Tibial nerve (tissue), 4 donors: ENCODE data around the gene TMCC1. TPM values are rescaled to one million over a fixed set of nuclear protein-coding genes. Genes with fewer than 3 reads are reported as not detected.

ENCODE experiments used
- DNase-seq, 2 donors: peaks; one replicate each; pipeline ENCODE4 v3.0.0-alpha.2; 2019; ENCODE audit warnings: low spot score in 2 of 2
- H3K27ac ChIP-seq, 4 donors: fragments of 200-600 bp; sonication (generic) in 3 of 4; one replicate each; pipeline ENCODE4 v1.5.1; 2017 to 2019; ENCODE audit warnings: mild to moderate bottlenecking in 1 of 4
- H3K27me3 ChIP-seq, 2 donors: fragments of 200-600 bp; sonication (generic) in 1 of 2; one replicate each; pipeline versions ENCODE4 v1.5.1 to v1.6.0; 2017 to 2019
- H3K36me3 ChIP-seq, 3 donors: fragments of 200-600 bp; sonication (generic); one replicate each; pipeline ENCODE4 v1.5.1; 2018 to 2019
- H3K4me1 ChIP-seq, 4 donors: fragments of 200-600 bp; sonication (generic) in 3 of 4; one replicate each; pipeline ENCODE4 v1.5.1; 2017 to 2019
- H3K4me3 ChIP-seq, 4 donors: fragments of 200-600 bp; sonication (generic) in 3 of 4; one replicate each; pipeline ENCODE4 v1.5.1; 2017 to 2019; ENCODE audit warnings: mild to moderate bottlenecking in 1 of 4, moderate library complexity in 1 of 4
- H3K9me3 ChIP-seq, 4 donors: fragments of 200-600 bp; sonication (generic) in 3 of 4; one replicate each; pipeline ENCODE4 v1.5.1; 2017 to 2019
- EP300 ChIP-seq, 2 donors: sonication (generic); formaldehyde crosslinking; IDR thresholded peaks; one replicate each; pipeline ENCODE4 v1.6.1; 2017; ENCODE audit warnings: antibody characterized with exemption in 2 of 2, mild to moderate bottlenecking in 1 of 2
- POLR2A ChIP-seq, 2 donors: fragments of 450-650 bp; IDR thresholded peaks; one replicate each; pipeline ENCODE4 v1.6.1; 2017; ENCODE audit warnings: antibody characterized with exemption in 2 of 2, mild to moderate bottlenecking in 2 of 2, moderate library complexity in 2 of 2
- WGBS, 2 donors: methylation state at CpG; one replicate each; pipeline ENCODE4 v1.1.5; 2018; 5-methylcytosine and 5-hydroxymethylcytosine counted together
- total RNA-seq, 4 donors: library from RNA; depleted of rRNA; stranded (reverse); fragments of >200 nt; gene quantifications; one replicate each; pipeline ENCODE4 v1.1.0, GENCODE V29; 2016
- TF ChIP-seq, protein P1 (sequence below), 5 experiments: fragments of 200-600 bp in 3 of 5; fragments of 450-650 bp in 2 of 5; sonication (generic) in 3 of 5; IDR thresholded peaks; one replicate each; pipeline ENCODE4 v1.5.1; 2016 to 2019; ENCODE audit warnings: antibody characterized with exemption in 5 of 5, mild to moderate bottlenecking in 3 of 5, moderate library complexity in 2 of 5

TMCC1 gene
- total RNA-seq, 4 donors from 2014 or later: 19.9 to 27.9 (median 23.1) TPM

DNA sequence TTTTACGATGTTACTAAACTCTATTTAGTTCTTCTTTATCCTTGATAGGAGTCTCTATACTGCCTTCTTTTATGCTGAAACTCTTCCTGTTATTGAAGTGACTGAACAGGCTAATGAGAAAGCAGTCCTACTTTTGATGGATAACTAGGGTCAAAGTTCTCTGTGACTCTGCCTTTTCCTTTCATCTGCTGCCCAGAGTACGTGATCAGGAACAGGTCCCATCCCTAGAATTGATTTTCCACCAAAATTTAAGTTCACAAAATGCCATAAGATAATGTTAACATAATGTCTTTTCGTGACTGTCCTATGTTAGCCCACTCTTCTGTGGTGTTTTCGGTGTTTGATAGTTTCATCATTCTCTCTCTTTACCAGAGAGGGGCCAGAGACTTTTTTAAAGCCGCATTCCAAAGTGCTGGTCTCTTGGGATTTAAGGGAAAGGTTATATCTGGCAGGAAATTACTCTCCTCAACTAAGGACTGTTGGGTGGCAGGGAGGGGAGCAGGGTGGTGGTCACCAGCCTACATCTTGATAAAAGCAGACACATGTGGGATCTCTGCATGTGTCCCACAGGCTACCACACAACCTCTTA, 236.8 kb downstream of the TMCC1 start:
- DNase-seq: no peak
- TF ChIP-seq POLR2A (IDR thresholded peaks at IDR 0.05) (no peak), EP300 (IDR thresholded peaks at IDR 0.05) (no peak)
- TF ChIP-seq, protein P1, sequence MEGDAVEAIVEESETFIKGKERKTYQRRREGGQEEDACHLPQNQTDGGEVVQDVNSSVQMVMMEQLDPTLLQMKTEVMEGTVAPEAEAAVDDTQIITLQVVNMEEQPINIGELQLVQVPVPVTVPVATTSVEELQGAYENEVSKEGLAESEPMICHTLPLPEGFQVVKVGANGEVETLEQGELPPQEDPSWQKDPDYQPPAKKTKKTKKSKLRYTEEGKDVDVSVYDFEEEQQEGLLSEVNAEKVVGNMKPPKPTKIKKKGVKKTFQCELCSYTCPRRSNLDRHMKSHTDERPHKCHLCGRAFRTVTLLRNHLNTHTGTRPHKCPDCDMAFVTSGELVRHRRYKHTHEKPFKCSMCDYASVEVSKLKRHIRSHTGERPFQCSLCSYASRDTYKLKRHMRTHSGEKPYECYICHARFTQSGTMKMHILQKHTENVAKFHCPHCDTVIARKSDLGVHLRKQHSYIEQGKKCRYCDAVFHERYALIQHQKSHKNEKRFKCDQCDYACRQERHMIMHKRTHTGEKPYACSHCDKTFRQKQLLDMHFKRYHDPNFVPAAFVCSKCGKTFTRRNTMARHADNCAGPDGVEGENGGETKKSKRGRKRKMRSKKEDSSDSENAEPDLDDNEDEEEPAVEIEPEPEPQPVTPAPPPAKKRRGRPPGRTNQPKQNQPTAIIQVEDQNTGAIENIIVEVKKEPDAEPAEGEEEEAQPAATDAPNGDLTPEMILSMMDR (IDR thresholded peaks at IDR 0.05): no peak
- 90 to 91% methylated on average over 5 of the region's 5 CpGs for WGBS, 2 donors
- Histone ChIP-seq H3K27ac (no peak overlapping the region), H3K36me3 (no peaks in the 10 kb centered on the region), H3K4me3 (no peak overlapping the region), H3K4me1 (peaks cover 0 to 33% (median 11%) of the 10 kb centered on the region in 4 donors), H3K9me3 (no peaks in the 10 kb centered on the region), H3K27me3 (no peaks in the 10 kb centered on the region)

DNA sequence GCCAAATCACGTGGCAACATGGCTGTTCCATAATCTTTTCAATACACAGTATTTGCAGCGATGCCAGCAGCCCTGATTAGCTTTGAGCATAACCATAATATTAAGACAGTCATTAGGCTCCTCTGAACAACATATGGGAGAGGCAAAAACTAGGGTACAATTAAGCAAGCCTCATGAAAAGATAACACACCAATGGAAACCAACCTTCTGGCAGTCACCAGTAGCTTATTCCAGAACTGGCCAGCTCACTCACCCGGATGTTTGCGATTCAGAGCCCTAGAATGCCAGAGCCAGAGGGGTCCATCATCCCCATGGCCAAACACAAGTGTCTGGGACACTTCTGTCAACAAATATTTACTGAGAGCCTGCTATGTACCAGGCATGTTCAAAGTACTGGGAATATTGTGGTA, 238.2 kb downstream of the TMCC1 start:
- Histone ChIP-seq H3K4me3 (no peak overlapping the region), H3K36me3 (no peaks in the 10 kb centered on the region), H3K27me3 (no peaks in the 10 kb centered on the region), H3K27ac (no peak overlapping the region), H3K9me3 (no peaks in the 10 kb centered on the region), H3K4me1 (peaks cover 0 to 46% (median 16%) of the 10 kb centered on the region in 4 donors)
- TF ChIP-seq EP300 (IDR thresholded peaks at IDR 0.05): no peak
- TF ChIP-seq, protein P1 (IDR thresholded peaks at IDR 0.05): no peak
- WGBS, 2 donors: 86 to 88% methylated on average over 4 of the region's 4 CpGs
- no peak for DNase-seq

DNA sequence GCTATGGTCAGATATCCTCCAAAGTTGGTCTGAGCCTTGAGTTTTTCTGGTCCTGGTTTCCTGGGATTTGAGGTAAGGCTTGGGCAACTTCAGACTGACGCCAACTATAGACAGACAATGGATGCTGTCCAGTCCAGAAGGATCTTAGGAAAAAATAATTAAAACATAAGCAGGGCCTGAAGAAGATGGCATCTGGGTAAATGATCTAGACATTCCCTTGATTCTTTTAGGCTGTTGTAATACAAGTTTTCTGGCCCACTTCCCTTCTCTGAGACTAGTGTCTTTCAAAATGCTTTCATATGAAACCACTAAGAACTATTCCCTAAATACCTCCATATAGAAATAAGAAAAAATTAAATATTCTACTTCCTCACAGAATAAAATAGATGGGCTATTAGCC, 239.4 kb downstream of the TMCC1 start:
- TF ChIP-seq EP300 (IDR thresholded peaks at IDR 0.05) (no peak), POLR2A (IDR thresholded peaks at IDR 0.05) (no peak)
- TF ChIP-seq, protein P1 (IDR thresholded peaks at IDR 0.05): no peak
- no peak for DNase-seq
- Histone ChIP-seq H3K27ac (no peak overlapping the region), H3K27me3 (no peaks in the 10 kb centered on the region), H3K4me1 (peaks cover 0 to 53% (median 16%) of the 10 kb centered on the region in 4 donors), H3K36me3 (no peaks in the 10 kb centered on the region), H3K4me3 (no peak overlapping the region), H3K9me3 (no peaks in the 10 kb centered on the region)
- 76 to 87% methylated on average over 1 of the region's 1 CpG for WGBS, 2 donors

DNA sequence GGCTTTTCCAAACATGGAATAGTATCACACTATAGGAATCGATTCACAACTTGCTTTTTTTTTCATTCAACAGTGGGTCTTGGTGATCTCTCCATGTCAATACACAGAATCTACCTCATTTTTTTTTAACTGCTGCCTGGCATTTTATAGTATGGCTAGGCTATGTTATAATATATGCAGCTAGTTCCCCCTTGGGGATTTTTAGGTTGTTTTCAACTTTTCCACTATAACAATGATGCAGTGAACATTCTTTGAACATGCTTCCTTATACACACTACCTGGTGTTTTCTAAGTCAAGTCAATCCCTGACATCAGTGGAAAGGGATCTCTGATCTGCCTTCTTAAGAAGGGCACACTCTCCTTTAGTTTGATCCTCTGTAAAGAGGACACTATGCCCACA, 240.5 kb downstream of the TMCC1 start:
- H3K4me3 ChIP-seq: no peak overlapping the region

More for the DNA sequence above, 240.5 kb downstream of the TMCC1 start:
- no peaks in the 10 kb centered on the region for H3K36me3 ChIP-seq
- DNase-seq: no peak
- 60 to 78% methylated on average over 1 of the region's 1 CpG for WGBS, 2 donors
- H3K27ac ChIP-seq: no peak overlapping the region
- H3K9me3 ChIP-seq: no peaks in the 10 kb centered on the region
- no peaks in the 10 kb centered on the region for H3K27me3 ChIP-seq
- TF ChIP-seq EP300 (IDR thresholded peaks at IDR 0.05): no peak
- TF ChIP-seq POLR2A (IDR thresholded peaks at IDR 0.05): no peak
- TF ChIP-seq, protein P1 (IDR thresholded peaks at IDR 0.05): no peak
- H3K4me1 ChIP-seq: peaks cover 0 to 46% (median 12%) of the 10 kb centered on the region in 4 donors
